WTC11 (cell line): ENCODE measurements around the gene ZIC4. TPM values are rescaled to one million over a fixed set of nuclear protein-coding genes. Genes with fewer than 3 reads are reported as not detected.

Source experiments
- ATAC-seq: fragments of 200-7000 bp; cut with Tn5 transposase; 2 replicates; pipeline ENCODE4 v1.10.0; 2021; ENCODE audit warnings: mild to moderate bottlenecking, moderate library complexity
- CTCF ChIA-PET: fragments of 300-600 bp; sonication (Branson Sonifier 250); formaldehyde crosslinking; loops from one replicate; lab custom pipeline; 2021; ENCODE audit warnings: antibody characterized with exemption; lab: Charles Lee
- POLR2A ChIA-PET: fragments of 350-600 bp; sonication (Branson Sonifier 250); formaldehyde crosslinking; loops from one replicate; lab custom pipeline; 2021; ENCODE audit warnings: antibody characterized with exemption; lab: Charles Lee
- DNase-seq: peaks from one replicate; pipeline ENCODE4 v3.0.0; 2021; ENCODE audit warnings: low spot score
- H3K27ac Mint-ChIP-seq: 2 replicates; pipeline ENCODE4 v1.8.0; 2021; ENCODE audit warnings: mixed read lengths
- H3K27me3 Mint-ChIP-seq: 2 replicates; pipeline ENCODE4 v1.8.0; 2021; ENCODE audit warnings: low read depth, mild to moderate bottlenecking, moderate library complexity, mixed read lengths
- H3K36me3 Mint-ChIP-seq: 2 replicates; pipeline ENCODE4 v1.8.0; 2021; ENCODE audit warnings: mixed read lengths
- H3K4me1 Mint-ChIP-seq: 2 replicates; pipeline ENCODE4 v1.8.0; 2022; ENCODE audit warnings: mixed read lengths
- H3K4me3 Mint-ChIP-seq: 2 replicates; pipeline ENCODE4 v1.8.0; 2021; ENCODE audit warnings: mild to moderate bottlenecking, moderate library complexity, mixed read lengths
- H3K9me3 Mint-ChIP-seq: 2 replicates; pipeline ENCODE4 v1.8.0; 2021; ENCODE audit warnings: mixed read lengths
- ESRRA ChIP-seq: sonication (generic); formaldehyde crosslinking; IDR thresholded peaks from 2 replicates; pipeline ENCODE4 v1.8.1; 2022; ENCODE audit warnings: mild to moderate bottlenecking, missing genetic modification reagents, borderline replicate concordance
- IRF2 ChIP-seq: sonication (generic); formaldehyde crosslinking; IDR thresholded peaks from 2 replicates; pipeline ENCODE4 v1.8.0; 2022; ENCODE audit warnings: low read depth, missing genetic modification reagents, borderline replicate concordance
- MXD4 ChIP-seq: fragments of 250-450 bp; sonication (Bioruptor Pico); IDR thresholded peaks from 2 replicates; pipeline ENCODE4 v1.8.0; 2021; ENCODE audit warnings: mild to moderate bottlenecking, moderate library complexity, borderline replicate concordance
- NFE2L1 ChIP-seq: sonication (generic); formaldehyde crosslinking; IDR thresholded peaks from 2 replicates; pipeline ENCODE4 v1.8.1; 2023; ENCODE audit warnings: missing genetic modification reagents
- NR1H2 ChIP-seq: sonication (generic); formaldehyde crosslinking; IDR thresholded peaks from 2 replicates; pipeline ENCODE4 v1.9.0; 2021; ENCODE audit warnings: mild to moderate bottlenecking, moderate library complexity, missing genetic modification reagents
- PRRX2 ChIP-seq: fragments of 250-450 bp; sonication (Bioruptor Pico); IDR thresholded peaks from 2 replicates; pipeline ENCODE4 v1.8.0; 2021; ENCODE audit warnings: mild to moderate bottlenecking
- SOX15 ChIP-seq: fragments of 250-450 bp; sonication (Bioruptor Pico); IDR thresholded peaks from 2 replicates; pipeline ENCODE4 v1.9.0; 2021; ENCODE audit warnings: mild to moderate bottlenecking
- TEAD1 ChIP-seq: sonication (generic); formaldehyde crosslinking; IDR thresholded peaks from 2 replicates; pipeline ENCODE4 v1.8.0; 2022; ENCODE audit warnings: mild to moderate bottlenecking, missing genetic modification reagents
- ZNF263 ChIP-seq: sonication (generic); formaldehyde crosslinking; IDR thresholded peaks from 2 replicates; pipeline ENCODE4 v1.8.1; 2022; ENCODE audit warnings: low read depth, mild to moderate bottlenecking, moderate library complexity, missing genetic modification reagents
- ZNF416 ChIP-seq: fragments of 250-450 bp; sonication (Bioruptor Pico); IDR thresholded peaks from 2 replicates; pipeline ENCODE4 v1.9.0; 2021; ENCODE audit warnings: mild to moderate bottlenecking, inconsistent platforms
- total RNA-seq: library from RNA; stranded (reverse); gene quantifications from 3 replicates; pipeline ENCODE4 v1.2.3, GENCODE V29; 2021
- TF ChIP-seq, protein P1 (sequence below): sonication (generic); formaldehyde crosslinking; IDR thresholded peaks from 2 replicates; pipeline ENCODE4 v1.8.1; 2023; ENCODE audit warnings: mild to moderate bottlenecking, missing genetic modification reagents, moderate library complexity
- TF ChIP-seq, protein P2 (sequence below): sonication (generic); formaldehyde crosslinking; IDR thresholded peaks from 2 replicates; pipeline ENCODE4 v1.8.0; 2023; ENCODE audit warnings: mild to moderate bottlenecking, missing genetic modification reagents
- TF ChIP-seq, protein P3 (sequence below): sonication (generic); formaldehyde crosslinking; IDR thresholded peaks from 2 replicates; pipeline ENCODE4 v1.8.1; 2022; ENCODE audit warnings: low read depth, missing genetic modification reagents, borderline replicate concordance
- TF ChIP-seq, protein P4 (sequence below): sonication (generic); formaldehyde crosslinking; conservative IDR thresholded peaks from 2 replicates; pipeline ENCODE4 v1.8.1; 2022; ENCODE audit warnings: mild to moderate bottlenecking, missing genetic modification reagents
- TF ChIP-seq, protein P5 (sequence below): sonication (generic); formaldehyde crosslinking; IDR thresholded peaks from 2 replicates; pipeline ENCODE4 v1.8.0; 2023; ENCODE audit warnings: missing genetic modification reagents
- TF ChIP-seq, protein P6 (sequence below): sonication (generic); formaldehyde crosslinking; IDR thresholded peaks from 2 replicates; pipeline ENCODE4 v1.8.1; 2022; ENCODE audit warnings: missing genetic modification reagents, borderline replicate concordance
- TF ChIP-seq, protein P7 (sequence below): sonication (generic); formaldehyde crosslinking; IDR thresholded peaks from 2 replicates; pipeline ENCODE4 v1.8.1; 2023; ENCODE audit warnings: mild to moderate bottlenecking, missing genetic modification reagents, moderate library complexity
- TF ChIP-seq, protein P8 (sequence below): sonication (generic); formaldehyde crosslinking; IDR thresholded peaks from 2 replicates; pipeline ENCODE4 v1.8.0; 2022; ENCODE audit warnings: mild to moderate bottlenecking, missing genetic modification reagents
- TF ChIP-seq, protein P9 (sequence below): fragments of 250-450 bp; sonication (Bioruptor Pico); IDR thresholded peaks from 2 replicates; pipeline ENCODE4 v1.9.0; 2021; ENCODE audit warnings: mild to moderate bottlenecking

The ZIC4 gene
- total RNA-seq, 1 experiment from 2014 or later, result 3.5 TPM

DNA sequence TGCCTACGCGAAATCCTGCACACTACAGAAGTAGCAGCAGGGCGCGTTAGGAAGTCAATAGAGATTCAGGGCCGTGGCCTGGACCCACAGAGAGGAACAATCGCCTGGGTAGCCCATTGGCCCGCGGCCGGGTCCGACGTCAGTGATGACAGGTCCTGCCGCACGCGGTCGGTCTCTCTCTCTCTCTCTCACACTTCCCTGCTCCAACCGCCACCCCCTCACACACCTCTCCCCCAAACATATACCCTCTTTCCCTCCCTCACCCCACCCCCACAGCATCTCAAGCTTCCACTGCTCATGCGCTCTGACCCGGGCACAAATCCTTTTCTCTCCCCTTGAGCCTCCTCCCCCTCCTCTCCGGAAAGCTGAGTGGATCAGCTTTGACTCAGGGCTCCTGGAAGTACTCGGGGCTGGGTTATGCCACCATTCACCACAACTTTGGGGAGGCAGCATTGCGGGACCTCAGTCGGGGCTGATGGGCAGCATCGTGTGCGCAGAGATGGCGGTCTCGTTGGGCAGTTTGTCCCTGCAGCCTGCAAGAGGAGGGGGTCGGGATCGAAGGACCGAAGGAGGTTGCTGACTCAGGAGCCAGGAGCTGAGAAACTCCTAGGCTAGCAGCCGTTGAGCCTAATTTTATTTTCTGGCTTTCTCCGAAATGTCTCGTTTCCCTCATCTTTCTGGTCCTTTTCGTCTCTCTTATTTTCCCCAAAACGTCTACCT, 9.0 kb downstream of the ZIC4 start:
- Mint-ChIP-seq H3K9me3 (no peaks in the 10 kb centered on the region), H3K27ac (peak overlapping the region; percentile 96), H3K4me1 (peaks cover 79% of the 10 kb centered on the region), H3K36me3 (no peaks in the 10 kb centered on the region), H3K27me3 (peaks cover 98% of the 10 kb centered on the region), H3K4me3 (peak overlapping the region; percentile 78)
- ChIA-PET POLR2A (interaction anchor here (0.8 to 2.4 kb wide), 11 partner anchors 8 to 82 kb away, joined by 3 to 14 read pairs (median 6); partner anchors contain the start of gene ZIC1), CTCF (interaction anchor here (0.5 to 4.9 kb wide), 11 partner anchors 8 to 983 kb away, joined by 3 to 33 read pairs (median 10); partner anchors contain the start of gene ZIC1)
- DNase-seq (peak; percentile 85), ATAC-seq (peak; percentile 43)
- no peak for TF ChIP-seq PRRX2 (CRISPR knock-in tag)
- TF ChIP-seq, protein P1, sequence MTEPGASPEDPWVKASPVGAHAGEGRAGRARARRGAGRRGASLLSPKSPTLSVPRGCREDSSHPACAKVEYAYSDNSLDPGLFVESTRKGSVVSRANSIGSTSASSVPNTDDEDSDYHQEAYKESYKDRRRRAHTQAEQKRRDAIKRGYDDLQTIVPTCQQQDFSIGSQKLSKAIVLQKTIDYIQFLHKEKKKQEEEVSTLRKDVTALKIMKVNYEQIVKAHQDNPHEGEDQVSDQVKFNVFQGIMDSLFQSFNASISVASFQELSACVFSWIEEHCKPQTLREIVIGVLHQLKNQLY, result no peak
- TF ChIP-seq, protein P2, sequence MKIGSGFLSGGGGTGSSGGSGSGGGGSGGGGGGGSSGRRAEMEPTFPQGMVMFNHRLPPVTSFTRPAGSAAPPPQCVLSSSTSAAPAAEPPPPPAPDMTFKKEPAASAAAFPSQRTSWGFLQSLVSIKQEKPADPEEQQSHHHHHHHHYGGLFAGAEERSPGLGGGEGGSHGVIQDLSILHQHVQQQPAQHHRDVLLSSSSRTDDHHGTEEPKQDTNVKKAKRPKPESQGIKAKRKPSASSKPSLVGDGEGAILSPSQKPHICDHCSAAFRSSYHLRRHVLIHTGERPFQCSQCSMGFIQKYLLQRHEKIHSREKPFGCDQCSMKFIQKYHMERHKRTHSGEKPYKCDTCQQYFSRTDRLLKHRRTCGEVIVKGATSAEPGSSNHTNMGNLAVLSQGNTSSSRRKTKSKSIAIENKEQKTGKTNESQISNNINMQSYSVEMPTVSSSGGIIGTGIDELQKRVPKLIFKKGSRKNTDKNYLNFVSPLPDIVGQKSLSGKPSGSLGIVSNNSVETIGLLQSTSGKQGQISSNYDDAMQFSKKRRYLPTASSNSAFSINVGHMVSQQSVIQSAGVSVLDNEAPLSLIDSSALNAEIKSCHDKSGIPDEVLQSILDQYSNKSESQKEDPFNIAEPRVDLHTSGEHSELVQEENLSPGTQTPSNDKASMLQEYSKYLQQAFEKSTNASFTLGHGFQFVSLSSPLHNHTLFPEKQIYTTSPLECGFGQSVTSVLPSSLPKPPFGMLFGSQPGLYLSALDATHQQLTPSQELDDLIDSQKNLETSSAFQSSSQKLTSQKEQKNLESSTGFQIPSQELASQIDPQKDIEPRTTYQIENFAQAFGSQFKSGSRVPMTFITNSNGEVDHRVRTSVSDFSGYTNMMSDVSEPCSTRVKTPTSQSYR (CRISPR knock-in tag), result no peak
- TF ChIP-seq MXD4, result no peak
- 0 out of 2 replicates have a peak, but pooled peaks have one; percentile 20 for TF ChIP-seq TEAD1 (CRISPR knock-in tag)
- TF ChIP-seq, protein P3, sequence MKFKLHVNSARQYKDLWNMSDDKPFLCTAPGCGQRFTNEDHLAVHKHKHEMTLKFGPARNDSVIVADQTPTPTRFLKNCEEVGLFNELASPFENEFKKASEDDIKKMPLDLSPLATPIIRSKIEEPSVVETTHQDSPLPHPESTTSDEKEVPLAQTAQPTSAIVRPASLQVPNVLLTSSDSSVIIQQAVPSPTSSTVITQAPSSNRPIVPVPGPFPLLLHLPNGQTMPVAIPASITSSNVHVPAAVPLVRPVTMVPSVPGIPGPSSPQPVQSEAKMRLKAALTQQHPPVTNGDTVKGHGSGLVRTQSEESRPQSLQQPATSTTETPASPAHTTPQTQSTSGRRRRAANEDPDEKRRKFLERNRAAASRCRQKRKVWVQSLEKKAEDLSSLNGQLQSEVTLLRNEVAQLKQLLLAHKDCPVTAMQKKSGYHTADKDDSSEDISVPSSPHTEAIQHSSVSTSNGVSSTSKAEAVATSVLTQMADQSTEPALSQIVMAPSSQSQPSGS, result no peak
- no peak for TF ChIP-seq SOX15 (CRISPR knock-in tag)
- TF ChIP-seq IRF2 (CRISPR knock-in tag), result no peak
- TF ChIP-seq, protein P4, sequence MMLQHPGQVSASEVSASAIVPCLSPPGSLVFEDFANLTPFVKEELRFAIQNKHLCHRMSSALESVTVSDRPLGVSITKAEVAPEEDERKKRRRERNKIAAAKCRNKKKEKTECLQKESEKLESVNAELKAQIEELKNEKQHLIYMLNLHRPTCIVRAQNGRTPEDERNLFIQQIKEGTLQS (CRISPR knock-in tag), result no peak
- TF ChIP-seq ESRRA (CRISPR knock-in tag), result no peak
- TF ChIP-seq, protein P5, sequence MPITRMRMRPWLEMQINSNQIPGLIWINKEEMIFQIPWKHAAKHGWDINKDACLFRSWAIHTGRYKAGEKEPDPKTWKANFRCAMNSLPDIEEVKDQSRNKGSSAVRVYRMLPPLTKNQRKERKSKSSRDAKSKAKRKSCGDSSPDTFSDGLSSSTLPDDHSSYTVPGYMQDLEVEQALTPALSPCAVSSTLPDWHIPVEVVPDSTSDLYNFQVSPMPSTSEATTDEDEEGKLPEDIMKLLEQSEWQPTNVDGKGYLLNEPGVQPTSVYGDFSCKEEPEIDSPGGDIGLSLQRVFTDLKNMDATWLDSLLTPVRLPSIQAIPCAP (CRISPR knock-in tag), result no peak
- TF ChIP-seq, protein P6, sequence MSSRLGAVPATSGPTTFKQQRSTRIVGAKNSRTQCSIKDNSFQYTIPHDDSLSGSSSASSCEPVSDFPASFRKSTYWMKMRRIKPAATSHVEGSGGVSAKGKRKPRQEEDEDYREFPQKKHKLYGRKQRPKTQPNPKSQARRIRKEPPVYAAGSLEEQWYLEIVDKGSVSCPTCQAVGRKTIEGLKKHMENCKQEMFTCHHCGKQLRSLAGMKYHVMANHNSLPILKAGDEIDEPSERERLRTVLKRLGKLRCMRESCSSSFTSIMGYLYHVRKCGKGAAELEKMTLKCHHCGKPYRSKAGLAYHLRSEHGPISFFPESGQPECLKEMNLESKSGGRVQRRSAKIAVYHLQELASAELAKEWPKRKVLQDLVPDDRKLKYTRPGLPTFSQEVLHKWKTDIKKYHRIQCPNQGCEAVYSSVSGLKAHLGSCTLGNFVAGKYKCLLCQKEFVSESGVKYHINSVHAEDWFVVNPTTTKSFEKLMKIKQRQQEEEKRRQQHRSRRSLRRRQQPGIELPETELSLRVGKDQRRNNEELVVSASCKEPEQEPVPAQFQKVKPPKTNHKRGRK (CRISPR knock-in tag), result no peak
- TF ChIP-seq NR1H2 (CRISPR knock-in tag), result no peak
- TF ChIP-seq ZNF416 (CRISPR knock-in tag), result no peak
- TF ChIP-seq, protein P7, sequence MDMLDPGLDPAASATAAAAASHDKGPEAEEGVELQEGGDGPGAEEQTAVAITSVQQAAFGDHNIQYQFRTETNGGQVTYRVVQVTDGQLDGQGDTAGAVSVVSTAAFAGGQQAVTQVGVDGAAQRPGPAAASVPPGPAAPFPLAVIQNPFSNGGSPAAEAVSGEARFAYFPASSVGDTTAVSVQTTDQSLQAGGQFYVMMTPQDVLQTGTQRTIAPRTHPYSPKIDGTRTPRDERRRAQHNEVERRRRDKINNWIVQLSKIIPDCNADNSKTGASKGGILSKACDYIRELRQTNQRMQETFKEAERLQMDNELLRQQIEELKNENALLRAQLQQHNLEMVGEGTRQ (CRISPR knock-in tag), result 0 out of 2 replicates have a peak, but pooled peaks have one; percentile 23
- TF ChIP-seq NFE2L1 (CRISPR knock-in tag), result 0 out of 2 replicates have a peak, but pooled peaks have one; percentile 48
- TF ChIP-seq ZNF263, result no peak
- TF ChIP-seq, protein P8, sequence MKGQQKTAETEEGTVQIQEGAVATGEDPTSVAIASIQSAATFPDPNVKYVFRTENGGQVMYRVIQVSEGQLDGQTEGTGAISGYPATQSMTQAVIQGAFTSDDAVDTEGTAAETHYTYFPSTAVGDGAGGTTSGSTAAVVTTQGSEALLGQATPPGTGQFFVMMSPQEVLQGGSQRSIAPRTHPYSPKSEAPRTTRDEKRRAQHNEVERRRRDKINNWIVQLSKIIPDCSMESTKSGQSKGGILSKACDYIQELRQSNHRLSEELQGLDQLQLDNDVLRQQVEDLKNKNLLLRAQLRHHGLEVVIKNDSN (CRISPR knock-in tag), result no peak
- TF ChIP-seq, protein P9, sequence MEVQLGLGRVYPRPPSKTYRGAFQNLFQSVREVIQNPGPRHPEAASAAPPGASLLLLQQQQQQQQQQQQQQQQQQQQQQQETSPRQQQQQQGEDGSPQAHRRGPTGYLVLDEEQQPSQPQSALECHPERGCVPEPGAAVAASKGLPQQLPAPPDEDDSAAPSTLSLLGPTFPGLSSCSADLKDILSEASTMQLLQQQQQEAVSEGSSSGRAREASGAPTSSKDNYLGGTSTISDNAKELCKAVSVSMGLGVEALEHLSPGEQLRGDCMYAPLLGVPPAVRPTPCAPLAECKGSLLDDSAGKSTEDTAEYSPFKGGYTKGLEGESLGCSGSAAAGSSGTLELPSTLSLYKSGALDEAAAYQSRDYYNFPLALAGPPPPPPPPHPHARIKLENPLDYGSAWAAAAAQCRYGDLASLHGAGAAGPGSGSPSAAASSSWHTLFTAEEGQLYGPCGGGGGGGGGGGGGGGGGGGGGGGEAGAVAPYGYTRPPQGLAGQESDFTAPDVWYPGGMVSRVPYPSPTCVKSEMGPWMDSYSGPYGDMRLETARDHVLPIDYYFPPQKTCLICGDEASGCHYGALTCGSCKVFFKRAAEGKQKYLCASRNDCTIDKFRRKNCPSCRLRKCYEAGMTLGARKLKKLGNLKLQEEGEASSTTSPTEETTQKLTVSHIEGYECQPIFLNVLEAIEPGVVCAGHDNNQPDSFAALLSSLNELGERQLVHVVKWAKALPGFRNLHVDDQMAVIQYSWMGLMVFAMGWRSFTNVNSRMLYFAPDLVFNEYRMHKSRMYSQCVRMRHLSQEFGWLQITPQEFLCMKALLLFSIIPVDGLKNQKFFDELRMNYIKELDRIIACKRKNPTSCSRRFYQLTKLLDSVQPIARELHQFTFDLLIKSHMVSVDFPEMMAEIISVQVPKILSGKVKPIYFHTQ (CRISPR knock-in tag), result no peak
